ENCODE data around the gene PEX26. TPM values are rescaled to one million over a fixed set of nuclear protein-coding genes. Genes with fewer than 3 reads are reported as not detected.

Gene PEX26
- polyA plus RNA-seq, 1 donor from 2014 or later = 30.2 TPM

- Histone ChIP-seq H3K9me3 (ENCODE audit: low read length) (no peaks in the 10 kb centered on the region), H3K79me2 (replicated peaks; ENCODE audit: insufficient read depth, low read length) (no peaks in the 10 kb centered on the region), H3F3A (ENCODE audit: insufficient read depth, low read length, poor library complexity, severe bottlenecking) (no peaks in the 10 kb centered on the region), H3K27me3 (ENCODE audit: insufficient read depth, low read depth, low read length) (peaks cover 16% of the 10 kb centered on the region), H3K4me2 (ENCODE audit: low read length) (no peak overlapping the region), H4K20me1 (ENCODE audit: insufficient read depth) (no peaks in the 10 kb centered on the region), H3K27ac (ENCODE audit: low read length) (no peak overlapping the region), H3K36me3 (ENCODE audit: insufficient read depth, low read length) (no peaks in the 10 kb centered on the region), H3K4me3 (ENCODE audit: low read length) (no peak overlapping the region), H3K9me2 (ENCODE audit: insufficient read depth, low read length) (no peaks in the 10 kb centered on the region), H3K9ac (ENCODE audit: low read length) (no peak overlapping the region), H2AFZ (ENCODE audit: low read depth, low read length) (no peak overlapping the region)
- TF ChIP-seq POLR2AphosphoS5 (IDR thresholded peaks at IDR 0.05) = no peak
- TF ChIP-seq MXI1 (conservative IDR thresholded peaks at IDR 0.05; ENCODE audit: poor library complexity, severe bottlenecking) = no peak
- no peak for TF ChIP-seq EP300 (conservative IDR thresholded peaks at IDR 0.05; ENCODE audit: poor library complexity, severe bottlenecking)
- TF ChIP-seq REST (IDR thresholded peaks at IDR 0.05; ENCODE audit: borderline replicate concordance) = no peak
- no peak for TF ChIP-seq SMC3 (conservative IDR thresholded peaks at IDR 0.05; ENCODE audit: poor library complexity)
- TF ChIP-seq EZH2 (IDR thresholded peaks at IDR 0.05; ENCODE audit: borderline replicate concordance, insufficient read depth, low read length, poor library complexity, severe bottlenecking) = no peak
- TF ChIP-seq RAD21 (conservative IDR thresholded peaks at IDR 0.05) = no peak
- no peak for TF ChIP-seq TAF1 (IDR thresholded peaks at IDR 0.05; ENCODE audit: low read depth)
- TF ChIP-seq CTCF (IDR thresholded peaks at IDR 0.05; ENCODE audit: poor library complexity, severe bottlenecking) = no peak
Observed at GRCh38 chr22:18029686-18030267, 48.0 kb upstream of the PEX26 start.

- peaks cover 7% of the 10 kb centered on the region for H3K27me3 ChIP-seq (ENCODE audit: insufficient read depth, low read depth, low read length)
- no peaks in the 10 kb centered on the region for H3K9me3 ChIP-seq (ENCODE audit: low read length)
- no peak overlapping the region for H2AFZ ChIP-seq (ENCODE audit: low read depth, low read length)
- H3K4me3 ChIP-seq (ENCODE audit: low read length) = no peak overlapping the region
- H3K36me3 ChIP-seq (ENCODE audit: insufficient read depth, low read length) = no peaks in the 10 kb centered on the region
- no peak overlapping the region for H3K27ac ChIP-seq (ENCODE audit: low read length)
- H3K9me2 ChIP-seq (ENCODE audit: insufficient read depth, low read length) = no peaks in the 10 kb centered on the region
- H4K20me1 ChIP-seq (ENCODE audit: insufficient read depth) = no peaks in the 10 kb centered on the region
- H3K4me2 ChIP-seq (ENCODE audit: low read length) = no peak overlapping the region
- H3F3A ChIP-seq (ENCODE audit: insufficient read depth, low read length, poor library complexity, severe bottlenecking) = no peaks in the 10 kb centered on the region
- no peak overlapping the region for H3K9ac ChIP-seq (ENCODE audit: low read length)
- no peaks in the 10 kb centered on the region for H3K79me2 ChIP-seq (replicated peaks; ENCODE audit: insufficient read depth, low read length)
- TF ChIP-seq TAF1 (IDR thresholded peaks at IDR 0.05; ENCODE audit: low read depth) = no peak
- no peak for TF ChIP-seq POLR2AphosphoS5 (IDR thresholded peaks at IDR 0.05)
- no peak for TF ChIP-seq RAD21 (conservative IDR thresholded peaks at IDR 0.05)
- TF ChIP-seq SMC3 (conservative IDR thresholded peaks at IDR 0.05; ENCODE audit: poor library complexity) = no peak
- no peak for TF ChIP-seq REST (IDR thresholded peaks at IDR 0.05; ENCODE audit: borderline replicate concordance)
- TF ChIP-seq EP300 (conservative IDR thresholded peaks at IDR 0.05; ENCODE audit: poor library complexity, severe bottlenecking) = no peak
- no peak for TF ChIP-seq EZH2 (IDR thresholded peaks at IDR 0.05; ENCODE audit: borderline replicate concordance, insufficient read depth, low read length, poor library complexity, severe bottlenecking)
- no peak for TF ChIP-seq CTCF (IDR thresholded peaks at IDR 0.05; ENCODE audit: poor library complexity, severe bottlenecking)
- TF ChIP-seq MXI1 (conservative IDR thresholded peaks at IDR 0.05; ENCODE audit: poor library complexity, severe bottlenecking) = no peak
Observed at GRCh38 chr22:18031695-18032454, 45.9 kb upstream of the PEX26 start.

All from neural cell (in vitro differentiated cells).